GM08714 (cell line): ENCODE data around the gene WDR18.

Source experiments
- H3K4me3 ChIP-seq: fragments of 200-500 bp; sonication (Bioruptor generic); 2 replicates; pipeline ENCODE4 v1.5.1; 2014; ENCODE audit warnings: mild to moderate bottlenecking, low read length, inconsistent platforms
- ZNF274 ChIP-seq: IDR thresholded peaks from 2 replicates; pipeline ENCODE4 v1.6.1; 2012; ENCODE audit warnings: mild to moderate bottlenecking, low read depth, low read length

The WDR18 gene

GRCh38 chr19:989381-990081 is 5.4 kb downstream of the WDR18 start:
- TF ChIP-seq ZNF274, result no peak
- no peak overlapping the region for H3K4me3 ChIP-seq

- TF ChIP-seq ZNF274, result no peak
- H3K4me3 ChIP-seq, result no peak overlapping the region
Measured at GRCh38 chr19:990119-990571, 6.0 kb downstream of the WDR18 start.

- TF ChIP-seq ZNF274, result no peak
- no peak overlapping the region for H3K4me3 ChIP-seq
Measured at GRCh38 chr19:990746-991145, 6.6 kb downstream of the WDR18 start.

GRCh38 chr19:991174-991931 is 7.2 kb downstream of the WDR18 start:
- no peak for TF ChIP-seq ZNF274
- H3K4me3 ChIP-seq, result no peak overlapping the region

GRCh38 chr19:991932-992669 is 8.0 kb downstream of the WDR18 start:
- TF ChIP-seq ZNF274, result no peak
- no peak overlapping the region for H3K4me3 ChIP-seq

DNA sequence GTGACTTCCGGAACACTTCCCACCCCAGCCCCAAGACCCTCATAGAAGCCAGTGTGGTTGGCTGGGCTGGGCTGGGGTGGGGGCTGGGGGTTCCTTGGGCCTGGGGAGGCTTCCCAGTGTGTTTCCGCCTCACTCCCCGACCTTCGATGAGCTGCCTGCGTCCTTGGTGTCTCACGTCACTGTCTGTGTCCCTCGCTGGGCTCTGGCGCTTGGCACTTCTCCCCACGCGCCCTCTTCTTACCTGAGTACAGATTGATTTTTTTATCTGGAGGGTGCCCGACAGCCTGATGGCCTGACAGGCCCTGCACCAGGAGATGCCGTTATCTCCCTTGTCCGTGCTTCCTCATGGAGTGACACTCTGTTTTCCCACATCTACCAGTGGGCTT is 8.5 kb downstream of the WDR18 start:
- H3K4me3 ChIP-seq, result no peak overlapping the region
- TF ChIP-seq ZNF274, result no peak

- no peak overlapping the region for H3K4me3 ChIP-seq
- no peak for TF ChIP-seq ZNF274
Measured at GRCh38 chr19:993361-993830, 9.3 kb downstream of the WDR18 start.

GRCh38 chr19:993831-994393 is 9.8 kb downstream of the WDR18 start:
- H3K4me3 ChIP-seq, result no peak overlapping the region
- TF ChIP-seq ZNF274, result no peak

- no peak for TF ChIP-seq ZNF274
Measured at GRCh38 chr19:994516-994915, 10.4 kb downstream of the WDR18 start.

DNA sequence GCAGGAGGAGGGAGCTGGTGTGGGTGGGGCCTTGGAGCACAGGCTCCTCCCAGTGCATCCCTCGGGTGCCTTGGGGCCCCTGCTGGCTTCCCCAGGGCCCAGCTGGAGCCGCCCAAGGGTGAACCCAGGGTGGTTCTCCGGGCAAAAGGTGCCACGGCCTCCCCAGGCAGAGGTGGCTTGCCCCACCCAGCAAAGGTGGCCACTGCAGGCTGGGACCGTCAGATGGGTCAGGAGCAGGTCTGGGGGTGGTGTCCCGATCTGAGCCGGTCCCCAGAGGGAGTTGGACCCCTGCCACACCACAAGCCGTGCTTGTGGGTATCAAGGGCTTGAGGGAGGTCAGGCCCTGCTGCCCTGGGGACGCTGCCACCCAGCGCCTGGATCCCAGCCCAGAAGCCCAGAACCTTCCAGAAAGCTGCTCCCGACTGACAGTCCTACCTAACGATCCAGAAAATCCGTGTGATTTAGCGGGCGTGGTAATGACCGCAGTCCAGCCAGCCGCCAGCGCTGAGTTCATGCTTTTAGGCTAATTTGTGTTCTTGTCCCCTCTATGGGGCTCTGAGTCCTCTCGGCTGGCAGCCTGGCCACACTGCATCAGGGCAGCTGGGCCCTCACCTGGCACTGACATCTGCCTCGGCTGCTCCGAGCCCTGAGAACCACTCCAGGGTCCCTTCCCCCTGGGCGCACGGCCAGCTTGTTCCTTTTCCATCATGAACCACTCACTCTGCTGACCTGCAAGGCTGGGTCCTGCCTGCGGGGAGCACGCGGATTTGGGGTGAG is 11.1 kb downstream of the WDR18 start:
- H3K4me3 ChIP-seq, result no peak overlapping the region
- no peak for TF ChIP-seq ZNF274

More at GRCh38 chr19:994516-994915, 10.4 kb downstream of the WDR18 start:
- H3K4me3 ChIP-seq, result no peak overlapping the region

- no peak for TF ChIP-seq ZNF274
- no peak overlapping the region for H3K4me3 ChIP-seq
Measured at GRCh38 chr19:996051-996838, 12.1 kb downstream of the WDR18 start.

- H3K4me3 ChIP-seq, result no peak overlapping the region
- no peak for TF ChIP-seq ZNF274
Measured at GRCh38 chr19:998064-998463, 13.9 kb downstream of the WDR18 start.

DNA sequence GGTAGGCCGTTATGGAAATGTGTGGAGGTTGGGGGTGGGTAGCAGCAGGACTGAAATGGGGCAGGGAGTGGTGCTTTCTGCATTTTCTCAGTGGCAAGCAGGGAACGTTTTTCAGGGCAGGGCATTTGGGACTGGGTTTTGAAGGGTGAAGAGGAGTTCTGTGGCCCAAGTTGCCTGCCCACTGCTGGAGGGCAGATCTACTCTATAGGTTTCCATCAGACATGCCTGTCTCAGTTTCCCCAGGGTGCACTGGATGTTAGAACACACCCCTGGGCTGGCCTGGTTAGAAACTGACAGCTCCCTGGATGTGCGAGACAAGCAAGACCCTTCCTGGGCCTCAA is 15.2 kb downstream of the WDR18 start:
- no peak overlapping the region for H3K4me3 ChIP-seq
- no peak for TF ChIP-seq ZNF274
